Esophagus muscularis mucosa (tissue), 4 donors: Measurements from ENCODE around the gene TMEM51. TPM values are rescaled to one million over a fixed set of nuclear protein-coding genes. Genes with fewer than 3 reads are reported as not detected.

Experiments used
- DNase-seq: peaks from one replicate; pipeline ENCODE4 v3.0.0-alpha.2; 2017; ENCODE audit errors: extremely low spot score
- H3K27ac ChIP-seq, 4 donors: fragments of 200-600 bp; sonication (generic); replicated peaks in 1 of 4; 1 replicate in 3 of 4; 2 replicates in 1 of 4; pipeline ENCODE4 v1.5.1; 2016 to 2019; ENCODE audit warnings: mild to moderate bottlenecking in 1 of 4
- H3K27me3 ChIP-seq, 4 donors: fragments of 200-600 bp; sonication (generic); one replicate each; pipeline versions ENCODE4 v1.5.1 to v1.6.0; 2016 to 2019
- H3K36me3 ChIP-seq, 4 donors: fragments of 200-600 bp; sonication (generic); one replicate each; pipeline ENCODE4 v1.5.1; 2016 to 2019
- H3K4me1 ChIP-seq, 4 donors: fragments of 200-600 bp; sonication (generic); one replicate each; pipeline ENCODE4 v1.5.1; 2016 to 2019
- H3K4me3 ChIP-seq, 4 donors: fragments of 200-600 bp; sonication (generic); 1 replicate in 2 of 4; 2 replicates in 2 of 4; pipeline ENCODE4 v1.5.1; 2016 to 2019; ENCODE audit warnings: mild to moderate bottlenecking in 4 of 4, moderate library complexity in 1 of 4
- H3K9me3 ChIP-seq, 4 donors: fragments of 200-600 bp; sonication (generic); 1 replicate in 3 of 4; 2 replicates in 1 of 4; pipeline ENCODE4 v1.5.1; 2016 to 2019
- CTCF ChIP-seq, 3 experiments: fragments of 200-600 bp in 2 of 3; fragments of 450-650 bp in 1 of 3; sonication (generic) in 2 of 3; IDR thresholded peaks; one replicate each; pipeline ENCODE4 v1.5.1; 2017 to 2019; ENCODE audit warnings: antibody characterized with exemption in 3 of 3, mild to moderate bottlenecking in 2 of 3, moderate library complexity in 1 of 3
- EP300 ChIP-seq: sonication (generic); formaldehyde crosslinking; IDR thresholded peaks from one replicate; pipeline ENCODE4 v1.6.1; 2017; ENCODE audit warnings: antibody characterized with exemption
- POLR2A ChIP-seq: fragments of 450-650 bp; IDR thresholded peaks from one replicate; pipeline ENCODE4 v1.6.1; 2017; ENCODE audit warnings: antibody characterized with exemption, moderate library complexity, mild to moderate bottlenecking, low read depth
- POLR2AphosphoS5 ChIP-seq, 2 donors: sonication (generic); formaldehyde crosslinking; IDR thresholded peaks; one replicate each; pipeline ENCODE4 v1.6.1; 2017; ENCODE audit warnings: antibody characterized with exemption in 2 of 2
- WGBS: methylation state at CpG from one replicate; pipeline ENCODE4 v1.1.5; 2018; 5-methylcytosine and 5-hydroxymethylcytosine counted together
- intact Hi-C: fragments of 100-400 bp; cut with DNase I; formaldehyde crosslinking; loops from one replicate; pipeline ENCODE4 v1.15.1; 2023
- total RNA-seq, 4 donors: library from RNA; depleted of rRNA; stranded (reverse); fragments of >200 nt; gene quantifications; one replicate each; pipeline versions ENCODE4 v1.1.0 to v1.2.1, GENCODE V29; 2016

Gene TMEM51
- total RNA-seq, 4 donors from 2014 or later: 8.6 to 17.2 (median 11.4) TPM

- no peak for DNase-seq
- H3K9me3 ChIP-seq: no peaks in the 10 kb centered on the region
- no peak overlapping the region for H3K27ac ChIP-seq
- H3K36me3 ChIP-seq: no peaks in the 10 kb centered on the region
- WGBS: 22% methylated on average over 3 of the region's 3 CpGs
- TF ChIP-seq EP300: no peak
- no peak for TF ChIP-seq POLR2A
- TF ChIP-seq POLR2AphosphoS5 (IDR thresholded peaks at IDR 0.05): no peak
- TF ChIP-seq CTCF (IDR thresholded peaks at IDR 0.05): no peak
- peaks cover 0 to 23% (median 15%) of the 10 kb centered on the region in 4 donors for H3K4me1 ChIP-seq
- no peaks in the 10 kb centered on the region for H3K27me3 ChIP-seq
- H3K4me3 ChIP-seq: no peak overlapping the region
- intact Hi-C loops: no loop called here
Measured at GRCh38 chr1:15167386-15167785, 13.8 kb downstream of the TMEM51 start.

- H3K36me3 ChIP-seq: no peaks in the 10 kb centered on the region
- intact Hi-C loops: no loop called here
- 33% methylated on average over 5 of the region's 5 CpGs for WGBS
Measured at GRCh38 chr1:15168479-15168878, 14.9 kb downstream of the TMEM51 start.

GRCh38 chr1:15170071-15170470, 16.5 kb downstream of the TMEM51 start:
- H3K4me3 ChIP-seq: no peak overlapping the region
- no peaks in the 10 kb centered on the region for H3K9me3 ChIP-seq
- no peaks in the 10 kb centered on the region for H3K36me3 ChIP-seq
- TF ChIP-seq POLR2A (no peak), EP300 (no peak), CTCF (IDR thresholded peaks at IDR 0.05) (no peak), POLR2AphosphoS5 (IDR thresholded peaks at IDR 0.05) (no peak)
- H3K27ac ChIP-seq: no peak overlapping the region
- DNase-seq: no peak
- no peaks in the 10 kb centered on the region for H3K27me3 ChIP-seq
- intact Hi-C loops: no loop called here
- WGBS: 92% methylated on average over 7 of the region's 7 CpGs
- H3K4me1 ChIP-seq: peaks cover 0 to 29% (median 23%) of the 10 kb centered on the region in 4 donors

More at GRCh38 chr1:15168479-15168878, 14.9 kb downstream of the TMEM51 start:
- Histone ChIP-seq H3K4me1 (peaks cover 0 to 29% (median 21%) of the 10 kb centered on the region in 4 donors), H3K4me3 (no peak overlapping the region), H3K27me3 (no peaks in the 10 kb centered on the region), H3K9me3 (no peaks in the 10 kb centered on the region), H3K27ac (no peak overlapping the region)
- no peak for DNase-seq
- no peak for TF ChIP-seq POLR2AphosphoS5 (IDR thresholded peaks at IDR 0.05)
- no peak for TF ChIP-seq POLR2A
- TF ChIP-seq EP300: no peak

GRCh38 chr1:15171271-15171908, 17.8 kb downstream of the TMEM51 start:
- H3K4me3 ChIP-seq: no peak overlapping the region
- H3K27me3 ChIP-seq: no peaks in the 10 kb centered on the region
- peaks cover 0 to 29% (median 23%) of the 10 kb centered on the region in 4 donors for H3K4me1 ChIP-seq
- no peaks in the 10 kb centered on the region for H3K9me3 ChIP-seq
- H3K36me3 ChIP-seq: no peaks in the 10 kb centered on the region
- H3K27ac ChIP-seq: no peak overlapping the region
- DNase-seq: no peak
- intact Hi-C loops: no loop called here
- 81% methylated on average over 15 of the region's 15 CpGs for WGBS
- TF ChIP-seq POLR2AphosphoS5 (IDR thresholded peaks at IDR 0.05): no peak

- Histone ChIP-seq H3K27me3 (no peaks in the 10 kb centered on the region), H3K4me1 (peaks cover 0 to 25% (median 21%) of the 10 kb centered on the region in 4 donors)
- intact Hi-C loops: no loop called here
Measured at GRCh38 chr1:15172405-15173259, 19.1 kb downstream of the TMEM51 start.

More at GRCh38 chr1:15172405-15173259, 19.1 kb downstream of the TMEM51 start:
- 66% methylated on average over 16 of the region's 16 CpGs for WGBS
- Histone ChIP-seq H3K27ac (peak overlapping the region in 1 of 4 donors; percentile 5), H3K36me3 (no peaks in the 10 kb centered on the region), H3K4me3 (no peak overlapping the region), H3K9me3 (no peaks in the 10 kb centered on the region)
- no peak for DNase-seq
- TF ChIP-seq POLR2AphosphoS5 (IDR thresholded peaks at IDR 0.05): peak in 1 of 2 donors; percentile 33
- no peak for TF ChIP-seq EP300
